Vagina (tissue), 2 donors: ENCODE results near the gene SEL1L. TPM values are rescaled to one million over a fixed set of nuclear protein-coding genes. Genes with fewer than 3 reads are reported as not detected.

ENCODE experiments used
- DNase-seq, 2 donors: peaks; one replicate each; pipeline ENCODE4 v3.0.0-alpha.2; 2017; ENCODE audit errors: extremely low spot score in 2 of 2
- H3K27ac ChIP-seq: fragments of 200-600 bp; sonication (generic); one replicate; pipeline ENCODE4 v1.5.1; 2019
- H3K27me3 ChIP-seq: fragments of 200-600 bp; sonication (generic); one replicate; pipeline ENCODE4 v1.5.1; 2019
- H3K36me3 ChIP-seq, 2 donors: fragments of 200-600 bp; sonication (generic); one replicate each; pipeline ENCODE4 v1.5.1; 2017 to 2019
- H3K4me1 ChIP-seq: fragments of 200-600 bp; sonication (generic); one replicate; pipeline ENCODE4 v1.5.1; 2019
- H3K4me3 ChIP-seq, 2 donors: fragments of 200-600 bp; sonication (generic); 1 replicate in 1 of 2; 2 replicates in 1 of 2; pipeline ENCODE4 v1.5.1; 2016 to 2019
- H3K9me3 ChIP-seq: fragments of 200-600 bp; sonication (generic); one replicate; pipeline ENCODE4 v1.5.1; 2019
- CTCF ChIP-seq, 3 experiments: fragments of 450-650 bp in 2 of 3; fragments of 200-600 bp in 1 of 3; sonication (generic) in 1 of 3; IDR thresholded peaks; one replicate each; pipeline ENCODE4 v1.5.1; 2017 to 2019; ENCODE audit warnings: antibody characterized with exemption in 3 of 3, mild to moderate bottlenecking in 2 of 3, moderate library complexity in 2 of 3
- POLR2A ChIP-seq, 2 donors: fragments of 450-650 bp; IDR thresholded peaks; one replicate each; pipeline ENCODE4 v1.6.1; 2017; ENCODE audit warnings: antibody characterized with exemption in 2 of 2, mild to moderate bottlenecking in 2 of 2, moderate library complexity in 2 of 2
- POLR2AphosphoS5 ChIP-seq, 2 donors: sonication (generic); formaldehyde crosslinking; IDR thresholded peaks; one replicate each; pipeline ENCODE4 v1.9.0; 2017; ENCODE audit warnings: antibody characterized with exemption in 2 of 2, mild to moderate bottlenecking in 2 of 2, low read depth in 1 of 2; ENCODE audit not compliant: insufficient read depth in 1 of 2
- intact Hi-C: fragments of 100-400 bp; cut with DNase I; formaldehyde crosslinking; loops from one replicate; pipeline ENCODE4 v1.15.1; 2023
- total RNA-seq: library from RNA; depleted of rRNA; stranded (reverse); fragments of >200 nt; gene quantifications from one replicate; pipeline ENCODE4 v1.2.3, GENCODE V29; 2016

Gene SEL1L
- total RNA-seq, 1 donor from 2014 or later = 28.2 TPM

- no peaks in the 10 kb centered on the region for H3K36me3 ChIP-seq
- no peaks in the 10 kb centered on the region for H3K27me3 ChIP-seq
- H3K9me3 ChIP-seq = no peaks in the 10 kb centered on the region
- H3K4me1 ChIP-seq = peaks cover 19% of the 10 kb centered on the region
- no peak overlapping the region for H3K4me3 ChIP-seq
- intact Hi-C loops = no loop called here
- no peak overlapping the region for H3K27ac ChIP-seq
- DNase-seq = no peak
- TF ChIP-seq CTCF (IDR thresholded peaks at IDR 0.05) = no peak
- TF ChIP-seq POLR2AphosphoS5 (IDR thresholded peaks at IDR 0.05; ENCODE audit: insufficient read depth in 1 of 2, low read depth in 1 of 2) = no peak
- TF ChIP-seq POLR2A (IDR thresholded peaks at IDR 0.05) = no peak
Measured at GRCh38 chr14:81450100-81450531, 83.5 kb downstream of the SEL1L start.

- no peaks in the 10 kb centered on the region for H3K36me3 ChIP-seq
- no peaks in the 10 kb centered on the region for H3K27me3 ChIP-seq
- DNase-seq = no peak
- intact Hi-C loops = no loop called here
- no peak overlapping the region for H3K27ac ChIP-seq
- peaks cover 19% of the 10 kb centered on the region for H3K4me1 ChIP-seq
- TF ChIP-seq POLR2AphosphoS5 (IDR thresholded peaks at IDR 0.05; ENCODE audit: insufficient read depth in 1 of 2, low read depth in 1 of 2) (no peak), CTCF (IDR thresholded peaks at IDR 0.05) (no peak), POLR2A (IDR thresholded peaks at IDR 0.05) (no peak)
- H3K4me3 ChIP-seq = no peak overlapping the region
- no peaks in the 10 kb centered on the region for H3K9me3 ChIP-seq
Measured at GRCh38 chr14:81449576-81449975, 84.1 kb downstream of the SEL1L start.

GRCh38 chr14:81449114-81449513 is 84.5 kb downstream of the SEL1L start:
- Histone ChIP-seq H3K4me1 (peaks cover 19% of the 10 kb centered on the region), H3K27ac (peak overlapping the region; percentile 6), H3K36me3 (no peaks in the 10 kb centered on the region), H3K9me3 (no peaks in the 10 kb centered on the region), H3K4me3 (no peak overlapping the region), H3K27me3 (no peaks in the 10 kb centered on the region)
- intact Hi-C loops = no loop called here
- no peak for DNase-seq
- no peak for TF ChIP-seq POLR2A (IDR thresholded peaks at IDR 0.05)
- no peak for TF ChIP-seq CTCF (IDR thresholded peaks at IDR 0.05)
- no peak for TF ChIP-seq POLR2AphosphoS5 (IDR thresholded peaks at IDR 0.05; ENCODE audit: insufficient read depth in 1 of 2, low read depth in 1 of 2)

GRCh38 chr14:81447021-81447764 is 86.5 kb downstream of the SEL1L start:
- H3K27ac ChIP-seq = no peak overlapping the region
- no peak overlapping the region for H3K4me3 ChIP-seq
- intact Hi-C loops = no loop called here
- DNase-seq = no peak
- H3K27me3 ChIP-seq = no peaks in the 10 kb centered on the region
- no peaks in the 10 kb centered on the region for H3K36me3 ChIP-seq
- H3K9me3 ChIP-seq = no peaks in the 10 kb centered on the region
- TF ChIP-seq POLR2A (IDR thresholded peaks at IDR 0.05) (no peak), POLR2AphosphoS5 (IDR thresholded peaks at IDR 0.05; ENCODE audit: insufficient read depth in 1 of 2, low read depth in 1 of 2) (no peak), CTCF (IDR thresholded peaks at IDR 0.05) (no peak)
- peaks cover 19% of the 10 kb centered on the region for H3K4me1 ChIP-seq

- Histone ChIP-seq H3K9me3 (no peaks in the 10 kb centered on the region), H3K4me3 (no peak overlapping the region), H3K4me1 (peaks cover 19% of the 10 kb centered on the region), H3K27me3 (no peaks in the 10 kb centered on the region), H3K36me3 (no peaks in the 10 kb centered on the region), H3K27ac (no peak overlapping the region)
- intact Hi-C loops = no loop called here
- no peak for TF ChIP-seq CTCF (IDR thresholded peaks at IDR 0.05)
- no peak for TF ChIP-seq POLR2AphosphoS5 (IDR thresholded peaks at IDR 0.05; ENCODE audit: insufficient read depth in 1 of 2, low read depth in 1 of 2)
- no peak for TF ChIP-seq POLR2A (IDR thresholded peaks at IDR 0.05)
- DNase-seq = no peak
Measured at GRCh38 chr14:81446279-81447007, 87.2 kb downstream of the SEL1L start.
